Measurements from ENCODE around the gene GLYAT. TPM values are rescaled to one million over a fixed set of nuclear protein-coding genes. Genes with fewer than 3 reads are reported as not detected.

The GLYAT gene
- total RNA-seq (2014; rRNA removed; shearing (Covaris generic)) = not detected in 2 replicates

GRCh38 chr11:58731819-58732218 is at the start of gene GLYAT:
Gene GLYAT, minus strand, starts transcription at chr11:58731943. Its CDS starts 7,447 bp downstream, at chr11:58724496.
- DNase-seq (ENCODE audit: low read depth) = no peak

DNA sequence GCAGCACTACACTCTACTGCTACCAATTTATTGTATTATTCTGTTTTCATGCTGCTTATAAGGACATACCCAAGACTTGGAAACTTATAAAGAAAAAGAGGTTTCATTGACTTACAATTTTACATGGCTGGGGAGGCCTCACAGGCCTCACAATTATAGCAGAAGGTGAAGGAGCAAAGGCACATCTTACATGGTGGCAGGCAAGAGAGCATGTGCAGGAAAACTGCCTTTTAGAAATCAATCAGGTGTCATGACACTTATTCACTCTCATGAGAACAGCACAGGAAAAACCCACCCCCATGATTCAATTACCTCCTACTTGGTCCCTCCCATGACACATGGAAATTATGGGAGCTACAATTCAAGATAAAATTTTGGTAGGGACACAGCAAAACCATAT is 49.6 kb upstream of the GLYAT start:
- DNase-seq (ENCODE audit: low read depth) = no peak

DNA sequence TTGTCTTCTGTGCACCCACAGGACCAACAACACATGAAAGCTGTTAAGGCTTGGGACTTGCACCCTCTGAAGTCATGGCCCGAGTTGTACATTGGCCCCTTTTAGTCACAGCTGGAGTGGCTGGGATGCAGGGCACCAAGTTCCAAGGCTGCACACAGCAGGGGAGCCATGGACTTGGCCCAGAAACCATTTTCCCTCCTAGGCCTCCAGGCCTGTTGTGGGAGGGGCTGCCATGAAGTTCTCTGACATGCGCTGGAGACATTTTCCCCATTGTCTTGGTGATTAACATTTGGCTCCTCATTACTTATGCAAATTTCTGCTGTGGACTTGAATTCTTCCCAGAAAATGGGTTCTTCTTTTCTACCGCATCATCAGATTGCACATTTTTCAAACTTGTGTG is 48.8 kb upstream of the GLYAT start:
- no peak for DNase-seq (ENCODE audit: low read depth)

- DNase-seq (ENCODE audit: low read depth) = no peak
Measured at GRCh38 chr11:58776891-58777710, 45.4 kb upstream of the GLYAT start.

DNA sequence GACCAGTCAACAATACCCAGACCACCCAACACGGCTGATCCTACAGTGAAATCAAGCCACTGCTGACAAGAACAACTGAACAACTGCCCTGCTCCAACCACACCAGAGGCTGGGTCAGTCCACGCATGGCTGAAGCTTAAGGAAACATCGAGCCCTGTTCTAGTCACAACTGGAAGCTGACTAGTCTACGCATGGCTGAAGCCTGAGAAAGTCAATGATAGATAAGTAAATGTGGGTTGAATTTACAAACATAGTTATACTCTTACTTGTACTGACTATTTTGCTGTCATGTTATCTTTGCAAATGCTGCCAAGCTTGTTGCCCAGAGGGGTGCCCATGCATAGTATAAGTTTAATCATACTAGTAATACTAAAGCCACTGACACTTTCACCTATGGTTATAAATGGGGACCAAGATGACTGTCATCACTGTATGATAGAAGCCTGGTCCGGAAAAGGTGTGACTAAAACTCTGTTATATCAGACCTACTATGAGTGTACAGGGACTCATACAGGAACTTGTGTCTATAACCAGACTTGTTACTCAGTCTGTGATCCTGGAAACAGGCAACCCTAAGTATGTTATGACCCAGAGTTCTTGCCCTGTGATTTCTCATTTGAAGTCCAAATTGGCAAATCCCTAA is 43.4 kb upstream of the GLYAT start:
- no peak for DNase-seq (ENCODE audit: low read depth)

GRCh38 chr11:58774164-58774593 is 42.4 kb upstream of the GLYAT start:
- DNase-seq (ENCODE audit: low read depth) = no peak

GRCh38 chr11:58773337-58773736 is 41.6 kb upstream of the GLYAT start:
- DNase-seq (ENCODE audit: low read depth) = no peak

GRCh38 chr11:58772329-58773285 is 40.9 kb upstream of the GLYAT start:
- no peak for DNase-seq (ENCODE audit: low read depth)

DNA sequence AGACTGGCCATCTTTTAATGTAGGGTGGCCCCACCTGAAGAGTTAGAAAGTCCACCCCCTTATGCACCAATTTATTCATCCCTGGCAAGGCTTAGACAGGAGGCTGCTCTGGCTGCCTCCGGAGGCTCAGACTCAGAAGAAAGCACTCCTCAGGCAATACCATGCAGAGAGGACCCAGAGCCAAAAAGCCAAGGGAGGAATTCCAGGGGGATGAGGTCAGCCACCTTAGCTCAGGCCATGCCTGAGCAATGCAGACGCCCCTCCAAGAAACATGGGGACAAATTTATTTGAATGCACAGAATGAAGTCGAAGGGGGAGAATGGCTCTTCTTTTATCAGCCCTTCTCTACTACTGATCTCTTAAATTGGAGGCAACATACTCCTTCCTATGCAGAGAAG is 39.7 kb upstream of the GLYAT start:
- DNase-seq (ENCODE audit: low read depth) = peak; percentile 52

GRCh38 chr11:58770627-58771457 is 39.1 kb upstream of the GLYAT start:
- peak; percentile 94 for DNase-seq (ENCODE audit: low read depth)

GRCh38 chr11:58770166-58770565 is 38.4 kb upstream of the GLYAT start:
- no peak for DNase-seq (ENCODE audit: low read depth)

DNA sequence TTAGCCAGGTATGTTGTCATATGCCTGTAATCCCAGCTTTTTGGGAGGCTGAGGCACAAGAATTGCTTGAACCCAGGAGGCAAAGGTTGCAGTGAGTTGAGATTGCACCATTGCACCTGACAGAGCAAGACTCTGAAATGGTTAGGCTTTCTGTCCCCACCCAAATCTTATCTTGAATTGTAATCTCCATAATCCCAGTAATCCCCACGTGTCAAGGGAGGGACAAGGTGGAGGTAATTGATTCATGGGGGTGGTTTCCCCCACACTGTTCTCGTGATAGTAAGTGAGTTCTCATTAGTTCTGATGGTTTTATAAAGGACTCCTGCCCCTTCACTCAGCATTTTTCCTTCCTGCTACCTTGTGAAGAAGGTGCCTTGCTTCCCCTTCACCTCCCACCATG is 37.6 kb upstream of the GLYAT start:
- no peak for DNase-seq (ENCODE audit: low read depth)

- DNase-seq (ENCODE audit: low read depth) = no peak
Measured at GRCh38 chr11:58768137-58768536, 36.4 kb upstream of the GLYAT start.

GRCh38 chr11:58765078-58765477 is 33.3 kb upstream of the GLYAT start:
- DNase-seq (ENCODE audit: low read depth) = no peak

GRCh38 chr11:58763120-58763490 is 31.4 kb upstream of the GLYAT start:
- DNase-seq (ENCODE audit: low read depth) = no peak

DNA sequence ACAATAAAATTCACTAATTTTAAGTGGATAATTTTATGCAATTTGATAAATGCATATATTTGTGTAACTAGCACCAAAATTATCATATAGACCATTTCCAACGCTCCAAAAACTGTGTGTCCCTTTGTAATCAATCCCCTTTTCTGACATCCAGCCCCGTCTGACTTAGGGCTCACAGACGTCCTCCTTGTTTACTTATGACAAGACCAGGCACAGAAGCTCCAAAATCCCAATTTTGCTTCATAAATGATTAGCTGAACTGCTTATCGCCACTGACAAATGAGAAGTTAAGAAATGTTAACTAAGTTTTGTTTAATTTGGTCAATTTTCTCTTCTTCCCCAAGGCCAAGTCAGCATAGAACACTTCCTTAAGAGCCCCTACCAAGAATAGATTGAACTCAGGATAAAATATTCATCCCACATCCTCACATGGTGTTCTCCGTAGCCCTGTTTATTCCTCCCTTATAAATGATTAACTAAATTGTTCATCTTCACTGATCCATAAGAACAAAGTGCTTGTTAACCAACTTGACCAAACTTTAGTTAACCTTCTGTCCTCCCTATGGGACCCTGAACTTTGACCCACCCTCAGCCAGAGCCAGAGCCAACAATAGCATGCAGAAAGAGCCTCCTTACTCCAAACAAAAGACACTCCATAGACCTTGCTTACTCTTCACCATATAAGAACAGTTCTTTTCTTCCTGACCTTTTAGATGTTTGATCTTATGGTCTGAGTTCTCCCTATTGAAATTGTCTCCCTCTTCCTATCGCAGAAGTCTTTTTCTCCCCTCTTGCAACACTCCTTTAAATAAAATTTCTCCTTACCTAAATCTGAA is 30.8 kb upstream of the GLYAT start:
- no peak for DNase-seq (ENCODE audit: low read depth)

DNA sequence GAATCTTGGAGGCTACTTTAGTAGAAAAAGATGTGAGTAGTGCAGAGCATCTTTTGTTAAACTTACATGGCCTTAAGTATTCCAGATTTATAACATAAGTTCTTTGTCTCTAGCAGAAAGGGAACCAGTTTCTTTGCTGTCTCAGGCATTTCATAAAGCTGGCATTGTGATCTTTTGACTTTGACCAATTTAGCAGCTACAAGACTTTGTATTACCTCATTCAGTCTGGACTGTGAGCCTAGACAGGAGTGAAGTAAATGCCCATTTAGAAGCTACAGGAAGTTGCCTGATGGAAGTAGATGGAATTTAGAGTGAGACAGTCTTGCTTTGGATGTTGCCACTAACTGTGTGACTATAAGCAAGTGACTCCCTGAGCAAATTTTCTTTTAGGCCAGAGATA is 25.7 kb upstream of the GLYAT start:
- DNase-seq (ENCODE audit: low read depth) = no peak

DNA sequence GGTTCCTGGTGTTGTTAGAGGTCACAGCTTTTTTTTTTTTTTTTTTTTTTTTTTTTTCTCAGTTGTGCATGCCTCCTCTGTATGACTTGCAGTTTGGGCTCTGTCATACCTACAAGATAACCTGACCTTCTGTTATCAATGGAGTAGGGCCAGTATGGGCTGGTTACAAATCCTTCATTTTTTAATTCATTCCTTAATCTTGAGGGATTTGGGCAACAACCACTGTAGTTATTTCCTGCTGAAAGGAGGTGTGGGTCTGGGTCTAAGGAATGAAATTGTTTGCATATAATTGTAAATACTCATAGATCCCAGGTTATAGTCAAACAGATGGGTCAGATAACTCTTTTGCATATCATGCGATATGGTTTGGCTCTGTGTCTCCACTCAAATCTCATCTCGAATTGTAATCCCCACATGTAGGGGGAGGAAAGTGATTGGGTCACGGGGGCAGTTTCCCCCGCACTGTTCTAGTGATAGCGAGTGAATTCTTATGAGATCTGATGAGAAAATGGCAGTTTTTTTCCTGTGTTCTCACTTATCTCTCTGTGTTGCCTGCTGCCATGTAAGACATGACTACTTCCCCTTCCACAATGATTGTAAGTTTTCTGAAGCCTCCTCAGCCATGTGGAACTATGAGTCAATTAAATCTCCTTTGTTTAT is 14.1 kb upstream of the GLYAT start:
- DNase-seq (ENCODE audit: low read depth) = no peak

- no peak for DNase-seq (ENCODE audit: low read depth)
Measured at GRCh38 chr11:58744988-58745704, 13.4 kb upstream of the GLYAT start.

Measured in M059J (cell line).